IMR-90 (cell line): ENCODE results near the gene BYSL. TPM values are rescaled to one million over a fixed set of nuclear protein-coding genes. Genes with fewer than 3 reads are reported as not detected.

Experiments used
- ATAC-seq: fragments of 200-7000 bp; cut with Tn5 transposase; 2 replicates; pipeline ENCODE4 v1.9.1; 2020; ENCODE audit warnings: low read depth, mild to moderate bottlenecking, moderate library complexity
- BruUV-seq: library from RNA; stranded (reverse); fragments of 400-500 nt; replicated peaks from 2 replicates; lab custom pipeline; 2021; lab: Mats Ljungman, UMichigan
- CTCF ChIA-PET: fragments of 300-600 bp; formaldehyde crosslinking; extraction: SDS; loops from one replicate; lab custom pipeline; 2021; ENCODE audit warnings: antibody characterized with exemption; lab: Yijun Ruan, JAX
- POLR2A ChIA-PET: fragments of 300-600 bp; sonication (Branson Sonifier 250); formaldehyde crosslinking; loops from one replicate; lab custom pipeline; 2022; ENCODE audit warnings: antibody characterized with exemption; ENCODE audit not compliant: unreplicated experiment; lab: Charles Lee
- DNase-seq: peaks from one replicate; pipeline ENCODE4 v3.0.0; 2013
- H2AFZ ChIP-seq: replicated peaks from 2 replicates; pipeline ENCODE3; 2013; ENCODE audit warnings: low read length, mild to moderate bottlenecking; ENCODE audit not compliant: poor library complexity
- H2AK5ac ChIP-seq: 2 replicates; pipeline ENCODE4 v1.6.1; 2013; ENCODE audit warnings: low read depth, low read length, inconsistent platforms
- H2AK9ac ChIP-seq: replicated peaks from 2 replicates; pipeline ENCODE3; 2013; ENCODE audit warnings: mild to moderate bottlenecking, low read depth, low read length, moderate library complexity; ENCODE audit not compliant: poor library complexity
- H2BK120ac ChIP-seq: 2 replicates; pipeline ENCODE4 v1.6.1; 2013; ENCODE audit warnings: low read depth, low read length, inconsistent platforms
- H2BK15ac ChIP-seq: 3 replicates; pipeline ENCODE4 v1.6.1; 2013; ENCODE audit warnings: low read depth, low read length, inconsistent platforms
- H2BK20ac ChIP-seq: 2 replicates; pipeline ENCODE4 v1.6.1; 2013; ENCODE audit warnings: low read depth, mild to moderate bottlenecking, inconsistent platforms, low read length, moderate library complexity
- H2BK5ac ChIP-seq: 2 replicates; pipeline ENCODE4 v1.6.1; 2013; ENCODE audit warnings: mild to moderate bottlenecking, low read depth, low read length, inconsistent platforms; ENCODE audit not compliant: poor library complexity, severe bottlenecking
- H3K14ac ChIP-seq: replicated peaks from 2 replicates; pipeline ENCODE4 v1.6.1; 2013; ENCODE audit warnings: low read depth, low read length, inconsistent platforms
- H3K18ac ChIP-seq: 2 replicates; pipeline ENCODE4 v1.6.1; 2013; ENCODE audit warnings: low read depth, low read length, control low read depth
- H3K23ac ChIP-seq: 2 replicates; pipeline ENCODE4 v1.6.1; 2013; ENCODE audit warnings: low read depth, low read length, inconsistent platforms
- H3K27ac ChIP-seq: 2 replicates; pipeline ENCODE4 v1.5.1; 2013; ENCODE audit warnings: mild to moderate bottlenecking, control low read depth, low read length; ENCODE audit not compliant: insufficient read depth
- H3K27me3 ChIP-seq: 2 replicates; pipeline ENCODE4 v1.6.1; 2013; ENCODE audit warnings: low read length; ENCODE audit not compliant: control insufficient read depth, insufficient read depth
- H3K36me3 ChIP-seq: 2 replicates; pipeline ENCODE4 v1.6.1; 2013; ENCODE audit warnings: low read length, mixed read lengths; ENCODE audit not compliant: control insufficient read depth, insufficient read depth
- H3K4ac ChIP-seq: 2 replicates; pipeline ENCODE4 v1.6.1; 2013; ENCODE audit warnings: low read depth, low read length, inconsistent platforms
- H3K4me1 ChIP-seq: 2 replicates; pipeline ENCODE4 v1.6.1; 2013; ENCODE audit warnings: low read length, mixed read lengths; ENCODE audit not compliant: control insufficient read depth, insufficient read depth
- H3K4me2 ChIP-seq: 2 replicates; pipeline ENCODE4 v1.6.1; 2013; ENCODE audit warnings: low read depth, mild to moderate bottlenecking, control low read depth, low read length, moderate library complexity
- H3K4me3 ChIP-seq: 2 replicates; pipeline ENCODE4 v1.5.1; 2013; ENCODE audit warnings: low read depth, mild to moderate bottlenecking, control low read depth, low read length, moderate library complexity; ENCODE audit not compliant: insufficient read depth
- H3K56ac ChIP-seq: 2 replicates; pipeline ENCODE4 v1.6.1; 2013; ENCODE audit warnings: low read length, inconsistent platforms; ENCODE audit not compliant: insufficient read depth; ENCODE audit errors: extremely low read depth
- H3K79me1 ChIP-seq, 2 experiments: 2 replicates each; pipeline ENCODE4 v1.6.1; 2013; ENCODE audit warnings: low read length in 2 of 2, inconsistent platforms in 1 of 2, low read depth in 1 of 2
- H3K9ac ChIP-seq: 2 replicates; pipeline ENCODE4 v1.6.1; 2013; ENCODE audit warnings: low read depth, low read length, control low read depth
- H3K9me1 ChIP-seq: 2 replicates; pipeline ENCODE4 v1.6.1; 2013; ENCODE audit warnings: low read length, inconsistent platforms; ENCODE audit not compliant: insufficient read depth
- H3K9me3 ChIP-seq: 2 replicates; pipeline ENCODE4 v1.6.1; 2013; ENCODE audit warnings: low read length; ENCODE audit not compliant: control insufficient read depth, insufficient read depth
- H4K20me1 ChIP-seq: 2 replicates; pipeline ENCODE4 v1.6.1; 2013; ENCODE audit warnings: low read length, inconsistent platforms; ENCODE audit not compliant: insufficient read depth
- H4K5ac ChIP-seq: 2 replicates; pipeline ENCODE4 v1.6.1; 2013; ENCODE audit warnings: mild to moderate bottlenecking, low read depth, low read length, control low read depth
- H4K8ac ChIP-seq, 2 experiments: 2 replicates each; pipeline ENCODE4 v1.6.1; 2013; ENCODE audit warnings: low read depth in 2 of 2, low read length in 2 of 2, control low read depth in 1 of 2, inconsistent platforms in 1 of 2
- H4K91ac ChIP-seq: 2 replicates; pipeline ENCODE4 v1.6.1; 2013; ENCODE audit warnings: low read depth, low read length, inconsistent platforms; ENCODE audit not compliant: insufficient read depth
- CEBPB ChIP-seq: IDR thresholded peaks from 2 replicates; pipeline ENCODE4 v1.6.1; 2012; ENCODE audit warnings: low read depth, low read length, improper control_type of control experiment
- CHD1 ChIP-seq: IDR thresholded peaks from 2 replicates; pipeline ENCODE4 v1.6.1; 2012; ENCODE audit warnings: low read depth, low read length, improper control_type of control experiment
- CTCF ChIP-seq: conservative IDR thresholded peaks from 2 replicates; pipeline ENCODE4 v1.5.1; 2012; ENCODE audit warnings: mild to moderate bottlenecking, low read depth, low read length, improper control_type of control experiment
- MAFK ChIP-seq: IDR thresholded peaks from 2 replicates; pipeline ENCODE4 v1.6.1; 2012; ENCODE audit warnings: low read depth, low read length, improper control_type of control experiment
- MXI1 ChIP-seq: IDR thresholded peaks from 2 replicates; pipeline ENCODE4 v1.6.1; 2012; ENCODE audit warnings: low read depth, mild to moderate bottlenecking, low read length, moderate library complexity, borderline replicate concordance
- RAD21 ChIP-seq: IDR thresholded peaks from 2 replicates; pipeline ENCODE4 v1.6.1; 2012; ENCODE audit warnings: low read length, improper control_type of control experiment
- RFX5 ChIP-seq: IDR thresholded peaks from 2 replicates; pipeline ENCODE4 v1.8.0; 2012; ENCODE audit warnings: low read depth, mild to moderate bottlenecking, low read length, moderate library complexity
- SMC3 ChIP-seq: fragments of 150-350 bp; IDR thresholded peaks from 2 replicates; pipeline ENCODE4 v1.6.1; 2016; ENCODE audit warnings: low read depth, mild to moderate bottlenecking, antibody characterized with exemption, low read length, moderate library complexity
- USF2 ChIP-seq: fragments of 150-350 bp; IDR thresholded peaks from 2 replicates; pipeline ENCODE4 v1.6.1; 2017; ENCODE audit warnings: mild to moderate bottlenecking, antibody characterized with exemption, low read length, low read depth
- WGBS, 2 experiments: methylation state at CpG; one replicate each; pipeline versions ENCODE4 v1.1.5 to v1.1.7; 2013; ENCODE audit warnings: missing lambda C conversion rate in 2 of 2; ENCODE audit not compliant: insufficient read length in 1 of 2; ENCODE audit errors: extremely low coverage in 2 of 2; 5-methylcytosine and 5-hydroxymethylcytosine counted together
- dilution Hi-C: fragments of 300-500 bp; cut with HindIII; formaldehyde crosslinking; loops from one replicate; pipeline ENCODE4 v1.14.3; 2018; ENCODE audit warnings: low sequenced_read_pairs; ENCODE audit not compliant: unreplicated experiment
- in situ Hi-C: fragments of 300-500 bp; cut with MboI; formaldehyde crosslinking; loops from 3 replicates; pipeline ENCODE4 v1.14.3; 2019; ENCODE audit warnings: low sequenced_read_pairs, inconsistent platforms, mixed read lengths
- intact Hi-C: fragments of 100-400 bp; cut with micrococcal nuclease; formaldehyde crosslinking; loops from 2 replicates; pipeline ENCODE4 v1.10.0; 2022
- polyA plus RNA-seq, 3 experiments: library from polyadenylated mRNA; depleted of rRNA; stranded (reverse); fragments of >200 nt; gene quantifications; 2 replicates each; pipeline ENCODE4 v1.2.3, GENCODE V29; 2012; ENCODE audit warnings: low replicate concordance in 1 of 3
- total RNA-seq: library from RNA; depleted of rRNA; stranded (reverse); fragments of >200 nt; gene quantifications from 2 replicates; pipeline ENCODE4 v1.2.3, GENCODE V29; 2012

BYSL gene
- total and polyA plus RNA-seq, 2 of the 4 experiments (the other 2 are of a cell fraction) = 26.7 to 36.3 TPM

GRCh38 chr6:41901882-41902519, 19.3 kb upstream of the BYSL start:
- H3K36me3 ChIP-seq = peaks cover 29% of the 10 kb centered on the region
- H4K91ac ChIP-seq = no peak overlapping the region
- H2BK5ac ChIP-seq = no peak overlapping the region
- no peak overlapping the region for H2BK120ac ChIP-seq
- no peak for ATAC-seq
- H3K27me3 ChIP-seq = no peaks in the 10 kb centered on the region
- H2AFZ ChIP-seq = no peak overlapping the region
- H3K27ac ChIP-seq = no peak overlapping the region
- no peak overlapping the region for H3K4ac ChIP-seq
- TF ChIP-seq RFX5 (no peak), CHD1 (no peak), MAFK (no peak), RAD21 (peak; percentile 41), CEBPB (no peak), USF2 (no peak), SMC3 (peak; percentile 32; the same call in 1 of the 2 replicates), CTCF (peak; percentile 29; the same call in 1 of the 2 replicates), MXI1 (no peak)
- intact Hi-C loops (no loop called here), dilution Hi-C loops (no loop called here), in situ Hi-C loops (no loop called here)
- no peak overlapping the region for H2AK9ac ChIP-seq
- no peak overlapping the region for H3K4me2 ChIP-seq
- no peaks in the 10 kb centered on the region for H3K4me1 ChIP-seq
- POLR2A ChIA-PET = no interaction called here
- H4K20me1 ChIP-seq = no peaks in the 10 kb centered on the region
- H3K9ac ChIP-seq = no peak overlapping the region
- no peak overlapping the region for H2BK15ac ChIP-seq
- no peaks in the 10 kb centered on the region for H3K9me3 ChIP-seq
- no CpG with 5 or more reads among the region's 1 CpG for WGBS, 2 experiments
- no peak overlapping the region for H3K56ac ChIP-seq
- no peak overlapping the region for H2BK20ac ChIP-seq
- H4K8ac ChIP-seq = no peak overlapping the region
- BruUV-seq = no TSS peak
- H2AK5ac ChIP-seq = no peak overlapping the region
- H3K79me1 ChIP-seq = peaks cover 4 to 15% of the 10 kb centered on the region in 2 experiments; a peak in 3 of 4 replicates
- no peak overlapping the region for H3K14ac ChIP-seq
- no peak overlapping the region for H3K18ac ChIP-seq
- DNase-seq = peak; percentile 16
- H3K4me3 ChIP-seq = no peak overlapping the region
- CTCF ChIA-PET = no interaction called here
- no peak overlapping the region for H4K5ac ChIP-seq
- H3K23ac ChIP-seq = no peak overlapping the region
- H3K9me1 ChIP-seq = no peaks in the 10 kb centered on the region; the same call in 1 of the 2 replicates
